Measurements from ENCODE around the gene MMS22L. TPM values are rescaled to one million over a fixed set of nuclear protein-coding genes. Genes with fewer than 3 reads are reported as not detected.

Gene MMS22L
- total and polyA plus RNA-seq, 10 of the 15 experiments (the other 5 are each of a cell fraction or from before 2014, with no cell fraction given): 5.0 to 33.9 (median 18.7) TPM

GRCh38 chr6:97322226-97322625 is 39.2 kb upstream of the MMS22L start:
- H3K9me3 ChIP-seq (replicated peaks; ENCODE audit: control insufficient read depth, insufficient read depth, low read length): no peaks in the 10 kb centered on the region
- intact Hi-C loops (cut with micrococcal nuclease; ENCODE audit: unreplicated experiment): no loop called here
- no peaks in the 10 kb centered on the region for H3K27me3 ChIP-seq (replicated peaks in 1 of 2; ENCODE audit: control insufficient read depth in 2 of 2, insufficient read depth in 2 of 2, low read length in 1 of 2)
- H3K79me2 ChIP-seq (ENCODE audit: control insufficient read depth, insufficient read depth, low read length): no peaks in the 10 kb centered on the region
- H3K4me3 ChIP-seq: no peak overlapping the region
- BruUV-seq (replicated peaks): no TSS peak
- no peak overlapping the region for H3K9ac ChIP-seq (ENCODE audit: control insufficient read depth, insufficient read depth, low read length)
- DNase-seq (ENCODE audit: low read depth, low spot score) (no peak), ATAC-seq (no peak; the same call in 2 of the 3 replicates), FAIRE-seq (no peak)
- no peaks in the 10 kb centered on the region for H4K20me1 ChIP-seq (ENCODE audit: control insufficient read depth, insufficient read depth)
- in situ Hi-C loops (cut with MboI): no loop called here
- H3K4me2 ChIP-seq (ENCODE audit: control insufficient read depth, insufficient read depth): no peak overlapping the region
- H2AFZ ChIP-seq (ENCODE audit: control insufficient read depth, low read depth, low read length): no peak overlapping the region
- WGBS (ENCODE audit: insufficient coverage, insufficient replicate concordance, low lambda C conversion rate, missing lambda C conversion rate): 42% methylated on average over 1 of the region's 1 CpG
- H3K36me3 ChIP-seq (ENCODE audit: control insufficient read depth in 2 of 2, insufficient read depth in 2 of 2, low read length in 1 of 2): no peaks in the 10 kb centered on the region
- H3K4me1 ChIP-seq (ENCODE audit: control insufficient read depth, insufficient read depth, low read length): no peaks in the 10 kb centered on the region
- no peak overlapping the region for H3K27ac ChIP-seq (ENCODE audit: control insufficient read depth, insufficient read depth)
- CTCF ChIA-PET: no interaction called here
- TF ChIP-seq SIX5 (IDR thresholded peaks at IDR 0.05; ENCODE audit: low read depth, low read length, severe bottlenecking): no peak
- no peak for TF ChIP-seq POLR2AphosphoS2 (IDR thresholded peaks at IDR 0.05; ENCODE audit: low read depth, low read length)
- TF ChIP-seq BACH1 (IDR thresholded peaks at IDR 0.05; ENCODE audit: borderline replicate concordance): no peak
- TF ChIP-seq RCOR1 (conservative IDR thresholded peaks at IDR 0.05; ENCODE audit: low read depth, low read length): no peak
- TF ChIP-seq EP300 (IDR thresholded peaks at IDR 0.05; ENCODE audit: borderline replicate concordance in 1 of 2, control insufficient read depth in 1 of 2, low read depth in 2 of 2, low read length in 2 of 2): no peak
- no peak for TF ChIP-seq TCF7 (IDR thresholded peaks at IDR 0.05; ENCODE audit: borderline replicate concordance)
- no peak for TF ChIP-seq STAT1 (conservative IDR thresholded peaks at IDR 0.05)
- TF ChIP-seq BRCA1 (IDR thresholded peaks at IDR 0.05; ENCODE audit: low read depth, low read length): no peak
- no peak for TF ChIP-seq CBX5 (IDR thresholded peaks at IDR 0.05; ENCODE audit: low read depth)
- TF ChIP-seq EGR1 (IDR thresholded peaks at IDR 0.05; ENCODE audit: borderline replicate concordance in 1 of 2, low read depth in 2 of 2, low read length in 2 of 2): no peak
- no peak for TF ChIP-seq ZBED1 (IDR thresholded peaks at IDR 0.05; ENCODE audit: borderline replicate concordance)
- no peak for TF ChIP-seq IRF4 (IDR thresholded peaks at IDR 0.05; ENCODE audit: low read depth, low read length)
- TF ChIP-seq PBX3 (IDR thresholded peaks at IDR 0.05; ENCODE audit: insufficient replicate concordance, low read depth, low read length): no peak
- no peak for TF ChIP-seq PAX5 (IDR thresholded peaks at IDR 0.05; ENCODE audit: borderline replicate concordance, low read depth, low read length)
- no peak for TF ChIP-seq MEF2A (IDR thresholded peaks at IDR 0.05; ENCODE audit: insufficient read depth, low read depth, low read length)
- TF ChIP-seq TARDBP (IDR thresholded peaks at IDR 0.05; ENCODE audit: borderline replicate concordance): no peak
- no peak for TF ChIP-seq CHD4 (IDR thresholded peaks at IDR 0.05)
- no peak for TF ChIP-seq SP1 (IDR thresholded peaks at IDR 0.05; ENCODE audit: low read depth, low read length)
- no peak for TF ChIP-seq SUZ12 (IDR thresholded peaks at IDR 0.05; ENCODE audit: unreplicated experiment)
- TF ChIP-seq HDGF (IDR thresholded peaks at IDR 0.05): no peak
- SMC1A ChIA-PET (ENCODE audit: uncharacterized antibody, unreplicated experiment): no interaction called here
- RAD21 ChIA-PET (ENCODE audit: unreplicated experiment): no interaction called here
- POLR2A ChIA-PET: no interaction called here
